Uterus (tissue), 2 donors: ENCODE results near the gene HES4.
"Not testable (repeated sequence)": the region's sequence is repeated elsewhere in the genome, so short reads cannot be mapped to it uniquely, and the experiment has no call there.

Experiments
- POLR2A ChIP-seq, 2 donors: fragments of 450-650 bp; IDR thresholded peaks; one replicate each; pipeline ENCODE4 v1.6.1; 2016; ENCODE audit warnings: antibody characterized with exemption in 2 of 2, mild to moderate bottlenecking in 1 of 2, moderate library complexity in 1 of 2
- TF ChIP-seq, protein P1 (sequence below), 4 experiments: fragments of 200-600 bp in 2 of 4; fragments of 450-650 bp in 2 of 4; sonication (generic) in 2 of 4; IDR thresholded peaks; one replicate each; pipeline ENCODE4 v1.5.1; 2016 to 2019; ENCODE audit warnings: antibody characterized with exemption in 4 of 4, mild to moderate bottlenecking in 2 of 4, moderate library complexity in 1 of 4

DNA sequence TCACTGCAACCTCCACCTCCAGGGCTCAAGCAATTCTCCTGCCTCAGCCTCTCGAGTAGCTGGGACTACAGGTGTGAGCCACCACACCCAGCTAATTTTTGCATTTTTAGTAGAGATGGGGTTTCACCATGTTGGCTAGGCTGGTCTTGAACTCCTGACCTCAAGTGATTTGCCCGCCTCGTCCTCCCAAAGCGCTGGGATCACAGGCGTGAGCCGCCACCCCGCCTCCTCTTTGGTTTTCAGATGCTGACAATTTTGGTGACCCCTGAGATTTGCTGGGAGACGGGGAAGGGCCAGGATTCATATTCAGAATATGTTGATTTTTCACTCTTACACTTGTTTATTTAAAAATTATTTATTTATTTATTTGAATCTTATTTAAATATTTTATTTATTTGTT lies 10.2 kb upstream of the HES4 start:
- TF ChIP-seq, protein P1, sequence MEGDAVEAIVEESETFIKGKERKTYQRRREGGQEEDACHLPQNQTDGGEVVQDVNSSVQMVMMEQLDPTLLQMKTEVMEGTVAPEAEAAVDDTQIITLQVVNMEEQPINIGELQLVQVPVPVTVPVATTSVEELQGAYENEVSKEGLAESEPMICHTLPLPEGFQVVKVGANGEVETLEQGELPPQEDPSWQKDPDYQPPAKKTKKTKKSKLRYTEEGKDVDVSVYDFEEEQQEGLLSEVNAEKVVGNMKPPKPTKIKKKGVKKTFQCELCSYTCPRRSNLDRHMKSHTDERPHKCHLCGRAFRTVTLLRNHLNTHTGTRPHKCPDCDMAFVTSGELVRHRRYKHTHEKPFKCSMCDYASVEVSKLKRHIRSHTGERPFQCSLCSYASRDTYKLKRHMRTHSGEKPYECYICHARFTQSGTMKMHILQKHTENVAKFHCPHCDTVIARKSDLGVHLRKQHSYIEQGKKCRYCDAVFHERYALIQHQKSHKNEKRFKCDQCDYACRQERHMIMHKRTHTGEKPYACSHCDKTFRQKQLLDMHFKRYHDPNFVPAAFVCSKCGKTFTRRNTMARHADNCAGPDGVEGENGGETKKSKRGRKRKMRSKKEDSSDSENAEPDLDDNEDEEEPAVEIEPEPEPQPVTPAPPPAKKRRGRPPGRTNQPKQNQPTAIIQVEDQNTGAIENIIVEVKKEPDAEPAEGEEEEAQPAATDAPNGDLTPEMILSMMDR (IDR thresholded peaks at IDR 0.05) = not testable (repeated sequence)
- TF ChIP-seq POLR2A (IDR thresholded peaks at IDR 0.05) = not testable (repeated sequence)
